GM21360 (cell line): ENCODE data around the gene IL4.
"Not testable (repeated sequence)": the region's sequence is repeated elsewhere in the genome, so short reads cannot be mapped to it uniquely, and the experiment has no call there.

Experiments
- ATAC-seq: cut with Tn5 transposase; IDR thresholded peaks from one replicate; pipeline ENCODE4 v1.9.1; 2021; ENCODE audit warnings: mild to moderate bottlenecking, moderate library complexity; ENCODE audit not compliant: unreplicated experiment

IL4 gene

GRCh38 chr5:132689513-132689912 is 15.7 kb downstream of the IL4 start:
- no peak for ATAC-seq

- ATAC-seq, result no peak
These were observed 16.4 kb downstream of the IL4 start for GRCh38 chr5:132690156-132690555.

GRCh38 chr5:132691755-132692631 is 18.2 kb downstream of the IL4 start:
- ATAC-seq, result not testable (repeated sequence)

GRCh38 chr5:132692632-132692967 is 18.8 kb downstream of the IL4 start:
- no peak for ATAC-seq

- no peak for ATAC-seq
These were observed 22.2 kb downstream of the IL4 start for GRCh38 chr5:132695956-132696355.

GRCh38 chr5:132704875-132705274 is 31.1 kb downstream of the IL4 start:
- no peak for ATAC-seq

GRCh38 chr5:132708645-132709044 is 34.9 kb downstream of the IL4 start:
- no peak for ATAC-seq

- ATAC-seq, result no peak
These were observed 40.9 kb downstream of the IL4 start for GRCh38 chr5:132714456-132715307.

GRCh38 chr5:132718544-132719312 is 44.9 kb downstream of the IL4 start:
- no peak for ATAC-seq

GRCh38 chr5:132725745-132726144 is 52.0 kb downstream of the IL4 start:
- no peak for ATAC-seq

- no peak for ATAC-seq
These were observed 56.1 kb downstream of the IL4 start for GRCh38 chr5:132729896-132730295.
